ENCODE measurements around the gene TNNC2. TPM values are rescaled to one million over a fixed set of nuclear protein-coding genes. Genes with fewer than 3 reads are reported as not detected.
A peak's percentile ranks its signal among the peaks of the same experiment; 100 is the strongest.

The TNNC2 gene
- total and polyA plus RNA-seq, 2 of the 13 experiments (the other 11 are each of a cell fraction or from before 2014, with no cell fraction given): 1.8 to 4.7 TPM

DNA sequence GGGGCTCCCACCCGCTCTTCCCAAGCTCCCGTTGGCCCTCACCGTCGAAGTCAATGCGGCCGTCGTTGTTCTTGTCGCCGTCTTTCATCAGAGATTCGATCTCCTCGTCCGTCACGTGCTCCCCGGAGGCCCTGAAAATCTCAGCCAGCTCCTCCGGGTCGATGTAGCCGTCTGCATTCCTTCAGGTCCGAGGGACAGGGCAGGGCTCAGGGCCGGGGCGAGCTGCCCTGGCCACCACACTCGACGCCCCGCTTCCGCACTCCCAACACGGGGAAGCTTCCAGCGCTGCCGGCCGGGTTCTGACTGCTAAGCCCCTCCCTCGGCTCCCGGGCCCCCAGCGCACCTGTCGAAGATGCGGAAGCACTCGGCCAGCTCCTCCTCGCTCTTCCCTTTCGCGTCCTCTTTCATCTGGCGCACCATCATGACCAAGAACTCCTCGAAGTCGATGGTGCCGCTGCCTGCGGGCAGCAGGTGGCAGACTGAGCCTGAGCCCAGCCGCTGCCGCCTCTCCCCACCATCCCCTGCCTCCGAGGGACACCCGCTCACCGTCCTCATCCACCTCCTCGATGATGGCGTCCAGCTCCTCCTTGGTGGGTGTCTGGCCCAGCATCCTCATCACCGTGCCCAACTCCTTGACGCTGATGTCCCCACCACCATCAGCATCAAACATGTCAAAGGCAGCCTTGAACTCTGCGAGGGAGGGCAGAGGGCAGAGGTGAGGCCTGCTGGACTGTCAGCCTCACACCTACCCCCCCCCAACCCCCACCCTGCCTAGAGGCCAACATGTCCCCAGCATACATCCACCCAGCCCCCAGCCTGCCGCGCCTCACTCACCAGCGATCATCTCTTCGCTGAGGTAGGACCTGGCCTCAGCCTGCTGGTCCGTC, 2.9 kb downstream of the TNNC2 start (continued):
- peak; percentile 67 for TF ChIP-seq AGO1 (IDR thresholded peaks at IDR 0.05; ENCODE audit: low read depth, low read length, poor library complexity, severe bottlenecking)
- TF ChIP-seq ZBTB8A (CRISPR knock-in tag; IDR thresholded peaks at IDR 0.05; ENCODE audit: borderline replicate concordance, low read depth): no peak
- TF ChIP-seq, protein P1, sequence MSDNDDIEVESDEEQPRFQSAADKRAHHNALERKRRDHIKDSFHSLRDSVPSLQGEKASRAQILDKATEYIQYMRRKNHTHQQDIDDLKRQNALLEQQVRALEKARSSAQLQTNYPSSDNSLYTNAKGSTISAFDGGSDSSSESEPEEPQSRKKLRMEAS (IDR thresholded peaks at IDR 0.05): peak; percentile 49; the same call in 1 of the 2 replicates
- 0 out of 2 replicates have a peak, but pooled peaks have one; percentile 43 for TF ChIP-seq CBFB (CRISPR knock-in tag; IDR thresholded peaks at IDR 0.05)
- TF ChIP-seq, protein P2, sequence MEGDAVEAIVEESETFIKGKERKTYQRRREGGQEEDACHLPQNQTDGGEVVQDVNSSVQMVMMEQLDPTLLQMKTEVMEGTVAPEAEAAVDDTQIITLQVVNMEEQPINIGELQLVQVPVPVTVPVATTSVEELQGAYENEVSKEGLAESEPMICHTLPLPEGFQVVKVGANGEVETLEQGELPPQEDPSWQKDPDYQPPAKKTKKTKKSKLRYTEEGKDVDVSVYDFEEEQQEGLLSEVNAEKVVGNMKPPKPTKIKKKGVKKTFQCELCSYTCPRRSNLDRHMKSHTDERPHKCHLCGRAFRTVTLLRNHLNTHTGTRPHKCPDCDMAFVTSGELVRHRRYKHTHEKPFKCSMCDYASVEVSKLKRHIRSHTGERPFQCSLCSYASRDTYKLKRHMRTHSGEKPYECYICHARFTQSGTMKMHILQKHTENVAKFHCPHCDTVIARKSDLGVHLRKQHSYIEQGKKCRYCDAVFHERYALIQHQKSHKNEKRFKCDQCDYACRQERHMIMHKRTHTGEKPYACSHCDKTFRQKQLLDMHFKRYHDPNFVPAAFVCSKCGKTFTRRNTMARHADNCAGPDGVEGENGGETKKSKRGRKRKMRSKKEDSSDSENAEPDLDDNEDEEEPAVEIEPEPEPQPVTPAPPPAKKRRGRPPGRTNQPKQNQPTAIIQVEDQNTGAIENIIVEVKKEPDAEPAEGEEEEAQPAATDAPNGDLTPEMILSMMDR (CRISPR knock-in tag; IDR thresholded peaks at IDR 0.05): peak; percentile 98
- no peak for TF ChIP-seq TMF1 (CRISPR knock-in tag; IDR thresholded peaks at IDR 0.05; ENCODE audit: low read depth)
- peak; percentile 91; the same call in 1 of the 2 replicates for TF ChIP-seq PCBP1 (IDR thresholded peaks at IDR 0.05; ENCODE audit: borderline replicate concordance, low read depth, low read length)
- no peak for TF ChIP-seq ELF1 (CRISPR knock-in tag; IDR thresholded peaks at IDR 0.05)
- TF ChIP-seq, protein P3, sequence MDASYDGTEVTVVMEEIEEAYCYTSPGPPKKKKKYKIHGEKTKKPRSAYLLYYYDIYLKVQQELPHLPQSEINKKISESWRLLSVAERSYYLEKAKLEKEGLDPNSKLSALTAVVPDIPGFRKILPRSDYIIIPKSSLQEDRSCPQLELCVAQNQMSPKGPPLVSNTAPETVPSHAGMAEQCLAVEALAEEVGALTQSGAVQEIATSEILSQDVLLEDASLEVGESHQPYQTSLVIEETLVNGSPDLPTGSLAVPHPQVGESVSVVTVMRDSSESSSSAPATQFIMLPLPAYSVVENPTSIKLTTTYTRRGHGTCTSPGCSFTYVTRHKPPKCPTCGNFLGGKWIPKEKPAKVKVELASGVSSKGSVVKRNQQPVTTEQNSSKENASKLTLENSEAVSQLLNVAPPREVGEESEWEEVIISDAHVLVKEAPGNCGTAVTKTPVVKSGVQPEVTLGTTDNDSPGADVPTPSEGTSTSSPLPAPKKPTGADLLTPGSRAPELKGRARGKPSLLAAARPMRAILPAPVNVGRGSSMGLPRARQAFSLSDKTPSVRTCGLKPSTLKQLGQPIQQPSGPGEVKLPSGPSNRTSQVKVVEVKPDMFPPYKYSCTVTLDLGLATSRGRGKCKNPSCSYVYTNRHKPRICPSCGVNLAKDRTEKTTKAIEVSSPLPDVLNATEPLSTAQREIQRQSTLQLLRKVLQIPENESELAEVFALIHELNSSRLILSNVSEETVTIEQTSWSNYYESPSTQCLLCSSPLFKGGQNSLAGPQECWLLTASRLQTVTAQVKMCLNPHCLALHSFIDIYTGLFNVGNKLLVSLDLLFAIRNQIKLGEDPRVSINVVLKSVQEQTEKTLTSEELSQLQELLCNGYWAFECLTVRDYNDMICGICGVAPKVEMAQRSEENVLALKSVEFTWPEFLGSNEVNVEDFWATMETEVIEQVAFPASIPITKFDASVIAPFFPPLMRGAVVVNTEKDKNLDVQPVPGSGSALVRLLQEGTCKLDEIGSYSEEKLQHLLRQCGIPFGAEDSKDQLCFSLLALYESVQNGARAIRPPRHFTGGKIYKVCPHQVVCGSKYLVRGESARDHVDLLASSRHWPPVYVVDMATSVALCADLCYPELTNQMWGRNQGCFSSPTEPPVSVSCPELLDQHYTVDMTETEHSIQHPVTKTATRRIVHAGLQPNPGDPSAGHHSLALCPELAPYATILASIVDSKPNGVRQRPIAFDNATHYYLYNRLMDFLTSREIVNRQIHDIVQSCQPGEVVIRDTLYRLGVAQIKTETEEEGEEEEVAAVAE (CRISPR knock-in tag; IDR thresholded peaks at IDR 0.05; ENCODE audit: borderline replicate concordance): 0 out of 2 replicates have a peak, but pooled peaks have one; percentile 15
- TF ChIP-seq MIXL1 (CRISPR knock-in tag; IDR thresholded peaks at IDR 0.05): 0 out of 2 replicates have a peak, but pooled peaks have one; percentile 40
- TF ChIP-seq ZMYM3 (CRISPR knock-in tag; IDR thresholded peaks at IDR 0.05): peak; percentile 36; the same call in 1 of the 2 replicates
- TF ChIP-seq, protein P4, sequence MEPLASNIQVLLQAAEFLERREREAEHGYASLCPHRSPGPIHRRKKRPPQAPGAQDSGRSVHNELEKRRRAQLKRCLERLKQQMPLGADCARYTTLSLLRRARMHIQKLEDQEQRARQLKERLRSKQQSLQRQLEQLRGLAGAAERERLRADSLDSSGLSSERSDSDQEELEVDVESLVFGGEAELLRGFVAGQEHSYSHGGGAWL (CRISPR knock-in tag; IDR thresholded peaks at IDR 0.05): peak; percentile 27; the same call in 1 of the 2 replicates
- 0 out of 2 replicates have a peak, but pooled peaks have one; percentile 52 for TF ChIP-seq ZNF567 (CRISPR knock-in tag; IDR thresholded peaks at IDR 0.05; ENCODE audit: borderline replicate concordance)
- TF ChIP-seq IKZF4 (CRISPR knock-in tag; IDR thresholded peaks at IDR 0.05; ENCODE audit: borderline replicate concordance, low read depth, not compliant biosample characterization): peak; percentile 60
- TF ChIP-seq GFI1 (CRISPR knock-in tag; IDR thresholded peaks at IDR 0.05; ENCODE audit: borderline replicate concordance): no peak
- peak; percentile 27; the same call in 1 of the 2 replicates for TF ChIP-seq ERF (CRISPR knock-in tag; IDR thresholded peaks at IDR 0.05)
- no peak for TF ChIP-seq U2AF2 (IDR thresholded peaks at IDR 0.05; ENCODE audit: low read depth, low read length)
- peak; percentile 48 for TF ChIP-seq RXRA (CRISPR knock-in tag; IDR thresholded peaks at IDR 0.05)
- 0 out of 2 replicates have a peak, but pooled peaks have one; percentile 83 for TF ChIP-seq BORCS8-MEF2B (CRISPR knock-in tag; IDR thresholded peaks at IDR 0.05)
- TF ChIP-seq, protein P5, sequence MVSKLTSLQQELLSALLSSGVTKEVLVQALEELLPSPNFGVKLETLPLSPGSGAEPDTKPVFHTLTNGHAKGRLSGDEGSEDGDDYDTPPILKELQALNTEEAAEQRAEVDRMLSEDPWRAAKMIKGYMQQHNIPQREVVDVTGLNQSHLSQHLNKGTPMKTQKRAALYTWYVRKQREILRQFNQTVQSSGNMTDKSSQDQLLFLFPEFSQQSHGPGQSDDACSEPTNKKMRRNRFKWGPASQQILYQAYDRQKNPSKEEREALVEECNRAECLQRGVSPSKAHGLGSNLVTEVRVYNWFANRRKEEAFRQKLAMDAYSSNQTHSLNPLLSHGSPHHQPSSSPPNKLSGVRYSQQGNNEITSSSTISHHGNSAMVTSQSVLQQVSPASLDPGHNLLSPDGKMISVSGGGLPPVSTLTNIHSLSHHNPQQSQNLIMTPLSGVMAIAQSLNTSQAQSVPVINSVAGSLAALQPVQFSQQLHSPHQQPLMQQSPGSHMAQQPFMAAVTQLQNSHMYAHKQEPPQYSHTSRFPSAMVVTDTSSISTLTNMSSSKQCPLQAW (CRISPR knock-in tag; IDR thresholded peaks at IDR 0.05): peak; percentile 50; the same call in 1 of the 2 replicates
